GM18907 (cell line): Measurements from ENCODE around the gene AKT2.

Experiments
- ATAC-seq: cut with Tn5 transposase; IDR thresholded peaks from one replicate; pipeline ENCODE4 v1.9.1; 2021; ENCODE audit warnings: mild to moderate bottlenecking, moderate library complexity; ENCODE audit not compliant: unreplicated experiment

Gene AKT2

GRCh38 chr19:40274585-40275544, 10.3 kb downstream of the AKT2 start:
- ATAC-seq: no peak

DNA sequence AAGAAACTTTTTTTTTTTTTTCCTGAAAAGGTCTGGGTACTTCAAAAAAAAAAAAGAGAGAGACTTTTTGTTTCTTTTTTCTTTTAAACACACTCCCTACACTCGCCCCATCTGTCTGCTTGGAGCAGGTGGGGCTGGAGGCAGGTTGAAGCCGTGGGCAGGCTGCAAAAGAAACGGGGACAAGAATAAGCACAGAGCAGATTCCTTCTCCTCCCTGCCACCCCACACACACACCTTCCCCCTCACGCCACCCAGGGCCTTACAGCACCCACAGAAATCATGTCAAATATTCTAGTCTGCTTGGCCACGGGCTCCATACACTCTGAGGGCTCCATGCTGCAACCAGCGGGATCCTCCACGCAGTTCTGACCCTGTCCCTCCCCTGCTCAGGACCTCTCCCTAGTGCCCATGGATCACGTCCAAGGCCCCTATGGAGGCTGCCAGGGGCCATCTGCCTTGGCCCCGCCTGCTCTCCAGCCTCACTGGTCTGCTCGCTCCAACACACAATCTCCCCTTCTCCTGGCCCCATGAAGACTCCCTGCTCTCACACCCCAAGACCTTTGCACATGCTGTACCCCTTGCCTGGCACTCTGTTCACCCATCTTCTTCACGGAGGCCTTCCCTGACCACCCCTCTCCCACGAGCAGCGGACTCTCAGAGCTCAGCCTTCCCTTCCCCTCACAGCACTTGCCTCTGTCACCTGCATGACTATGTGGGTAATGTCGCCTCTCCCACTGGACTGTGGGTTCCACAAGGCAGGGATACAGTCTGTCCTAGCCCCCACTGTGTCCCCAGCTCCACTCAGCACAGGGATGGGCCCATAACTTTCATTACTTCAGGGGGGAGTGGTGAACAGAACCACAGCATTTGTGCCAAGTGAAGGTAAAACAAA, 11.4 kb downstream of the AKT2 start:
- no peak for ATAC-seq

DNA sequence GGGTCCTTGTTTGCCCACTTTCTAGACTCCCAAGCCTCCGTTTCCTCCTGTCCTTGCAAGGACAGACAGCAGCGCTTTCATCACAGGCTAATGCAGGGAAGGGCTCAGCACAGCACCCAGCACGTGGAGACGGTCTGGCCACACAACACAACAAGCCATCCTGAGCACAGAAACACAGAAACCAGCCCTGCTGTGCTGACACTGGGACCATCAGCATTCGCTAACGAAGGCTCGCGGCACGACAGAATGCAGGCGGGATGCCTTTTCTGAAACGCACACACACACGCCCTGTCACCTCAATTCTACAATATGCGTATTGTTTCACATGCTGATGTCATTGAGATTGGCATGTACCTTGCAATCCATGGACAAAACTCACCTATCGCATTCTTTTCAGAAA, 12.9 kb downstream of the AKT2 start:
- no peak for ATAC-seq

GRCh38 chr19:40271706-40272105, 13.4 kb downstream of the AKT2 start:
- no peak for ATAC-seq

DNA sequence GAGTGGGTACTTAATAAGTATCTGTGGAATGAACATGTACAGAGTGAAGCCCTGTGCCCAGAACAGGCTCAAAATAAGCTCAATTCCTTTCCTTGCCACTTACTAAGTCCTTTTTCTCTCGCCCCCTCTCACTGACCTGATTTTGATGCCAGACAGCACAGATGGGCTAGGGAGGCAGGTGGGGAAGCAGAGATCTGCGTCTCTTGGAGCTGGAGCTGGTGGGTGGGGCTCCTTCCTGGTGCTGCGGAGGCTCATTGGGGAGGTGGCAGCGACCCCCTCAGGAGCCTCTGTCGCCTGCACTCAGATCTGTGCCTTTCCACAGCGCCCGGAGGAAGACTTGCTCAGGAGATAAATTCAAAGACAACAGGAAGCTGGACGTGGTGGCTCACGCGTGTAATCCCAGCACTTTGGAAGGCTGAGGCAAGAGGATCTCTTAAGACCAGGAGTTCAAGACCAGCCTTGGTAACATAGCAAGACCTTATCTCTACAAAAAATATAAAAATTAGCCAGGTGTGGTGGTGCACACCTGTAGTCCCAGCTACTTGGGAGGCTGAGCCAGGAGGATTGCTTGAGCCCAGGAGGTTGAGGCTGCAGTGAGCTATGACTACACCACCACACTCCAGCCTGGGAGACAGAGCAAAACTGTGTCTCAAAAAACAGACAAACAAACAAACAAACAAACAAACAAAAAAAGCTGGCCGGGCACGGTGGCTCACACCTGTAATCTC, 14.6 kb downstream of the AKT2 start:
- ATAC-seq: no peak

DNA sequence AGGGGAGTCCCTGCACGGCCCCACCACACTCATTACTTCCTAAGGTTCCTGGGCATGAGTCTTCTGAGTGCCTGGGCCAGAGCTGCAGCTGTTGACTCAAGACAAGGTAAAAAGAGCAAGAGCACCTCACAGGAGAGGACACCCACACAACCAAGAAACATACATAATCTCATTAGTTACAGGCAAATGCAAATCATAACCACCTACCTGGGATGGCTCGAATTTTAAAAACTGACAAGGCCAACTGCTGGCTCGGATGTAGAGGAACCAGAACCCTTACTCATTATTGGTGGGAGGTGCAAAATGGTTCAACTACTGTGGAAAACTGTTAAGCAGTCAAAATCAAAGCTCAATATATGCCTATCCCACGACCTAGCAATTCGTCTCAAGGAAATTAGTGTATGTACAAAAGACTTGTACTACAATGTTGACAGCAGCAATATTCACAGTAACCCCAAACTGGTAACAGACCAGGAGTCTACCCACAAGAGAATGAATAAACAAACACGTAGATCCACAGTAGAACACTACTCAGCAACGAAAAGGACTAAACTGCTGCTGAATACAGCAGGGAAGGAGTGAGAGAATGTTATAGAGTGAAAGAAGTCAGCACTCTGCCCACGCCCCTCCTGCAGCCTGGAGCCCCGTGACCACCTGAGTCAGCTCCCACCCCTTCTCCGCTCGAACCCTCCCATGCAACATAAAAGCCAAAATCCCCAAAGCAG, 15.8 kb downstream of the AKT2 start:
- ATAC-seq: no peak

- ATAC-seq: no peak
Observed at GRCh38 chr19:40267601-40267997, 17.5 kb downstream of the AKT2 start.

- no peak for ATAC-seq
Observed at GRCh38 chr19:40266912-40267600, 18.1 kb downstream of the AKT2 start.

DNA sequence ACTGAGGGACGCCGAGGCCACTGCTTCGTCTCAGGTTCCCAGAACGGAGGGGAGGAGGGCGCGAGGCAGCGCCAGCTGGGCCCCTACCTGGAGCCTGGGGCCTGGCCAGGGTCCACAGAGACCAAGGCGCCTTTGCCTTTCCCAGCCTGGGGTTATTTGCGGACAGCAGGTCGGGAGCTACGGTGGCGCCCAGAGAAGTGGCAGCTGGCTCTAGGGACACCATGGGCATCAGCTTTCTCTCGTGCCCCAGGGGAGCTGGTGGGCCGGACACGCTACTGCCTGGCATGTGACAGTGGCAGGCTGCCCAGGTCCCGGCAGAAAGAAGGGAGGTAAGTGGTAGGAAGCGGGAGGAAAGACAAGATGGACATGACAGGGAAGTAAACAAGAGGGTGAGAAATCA, 19.0 kb downstream of the AKT2 start:
- ATAC-seq: no peak

DNA sequence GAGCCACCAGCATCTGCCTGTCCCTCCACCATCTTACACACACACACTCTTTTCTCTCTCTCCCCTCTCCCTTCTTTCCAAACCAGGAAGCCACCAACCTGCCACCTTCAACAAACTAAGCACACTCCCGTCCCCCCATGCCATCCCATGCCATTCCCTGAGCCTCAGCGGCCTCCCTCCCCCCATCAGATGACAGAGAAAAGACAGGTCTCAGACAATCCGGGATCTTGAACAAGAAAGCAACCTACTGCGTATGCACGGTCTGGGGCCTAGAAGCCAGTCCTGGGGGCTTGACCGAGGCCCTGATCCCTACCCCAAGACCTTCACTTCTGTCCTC, 19.4 kb downstream of the AKT2 start:
- no peak for ATAC-seq

- no peak for ATAC-seq
Observed at GRCh38 chr19:40265055-40265762, 19.9 kb downstream of the AKT2 start.

DNA sequence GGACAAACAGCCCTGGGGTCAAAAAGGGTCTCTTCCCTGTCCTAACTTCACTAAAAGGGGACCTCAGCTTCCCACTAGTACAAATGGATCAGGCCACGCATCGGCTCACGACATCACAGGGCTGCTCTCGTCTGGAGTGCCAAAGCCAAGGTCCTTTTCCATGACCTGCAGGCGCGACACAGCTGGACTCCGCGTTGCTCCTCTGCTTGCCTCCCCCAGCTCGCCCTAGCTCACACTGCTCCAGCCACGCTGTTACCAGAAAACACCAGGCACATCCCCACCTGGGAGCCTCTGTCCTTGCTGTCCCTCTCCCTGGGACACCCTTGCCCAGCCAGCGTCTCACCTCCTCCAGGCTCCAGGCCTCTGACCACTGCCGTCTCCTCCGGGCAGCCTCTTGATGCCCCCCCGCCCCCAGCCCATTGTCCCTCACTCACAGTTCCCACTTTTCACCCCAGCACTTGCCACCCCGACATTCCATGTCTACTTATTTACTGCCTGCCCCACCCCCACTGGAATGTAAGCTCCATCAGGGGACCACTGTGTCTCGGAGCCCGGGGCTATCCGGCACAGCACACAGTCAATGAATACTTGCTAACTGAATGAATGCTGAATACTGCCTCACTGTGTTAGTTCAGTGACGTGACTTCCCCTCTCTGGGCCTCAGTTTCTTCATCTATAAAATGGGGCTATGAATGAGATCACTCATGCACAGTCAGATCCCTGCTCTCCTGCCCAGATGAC, 20.7 kb downstream of the AKT2 start:
- no peak for ATAC-seq

DNA sequence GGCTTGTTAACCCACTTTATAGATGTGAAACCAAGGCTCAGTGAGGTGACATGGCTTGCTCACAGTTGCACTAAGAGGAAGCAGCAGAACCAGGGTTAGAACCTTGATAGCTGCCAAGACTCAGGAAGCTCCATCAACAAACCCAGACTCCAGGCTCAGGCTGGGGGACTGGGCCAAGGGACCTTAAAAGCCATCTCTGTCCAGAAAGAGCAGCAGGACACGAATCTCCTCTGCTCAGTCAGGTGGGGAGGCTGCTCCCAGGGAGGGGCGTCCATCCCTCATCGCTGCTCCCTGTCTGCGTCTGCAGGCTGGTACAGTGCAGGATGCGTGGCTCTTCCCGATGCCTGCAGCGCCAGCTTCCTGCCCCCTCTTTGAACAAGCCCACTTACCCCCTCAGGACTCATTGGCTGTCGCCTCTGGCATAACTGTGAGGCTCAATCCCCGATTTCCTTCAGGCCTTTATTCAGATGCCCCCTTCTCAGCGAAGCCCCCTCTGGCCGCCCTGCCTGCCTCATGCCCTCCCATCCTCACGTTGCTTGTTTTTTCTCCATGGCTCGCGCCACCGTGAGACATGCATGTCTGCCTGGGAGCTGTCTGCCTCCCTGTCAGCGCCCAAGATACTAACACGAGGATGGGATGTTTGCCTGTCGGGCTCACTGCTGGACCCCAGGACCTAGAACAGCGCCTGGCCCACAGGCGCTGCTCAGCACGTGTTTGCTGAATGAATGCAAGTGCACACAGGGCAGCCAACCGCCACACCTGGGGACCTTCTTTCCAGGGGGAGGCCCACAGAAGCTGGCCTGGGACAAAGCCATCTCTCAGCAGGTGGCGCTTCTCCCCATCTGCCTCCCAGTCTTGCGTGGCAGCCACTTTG, 21.5 kb downstream of the AKT2 start:
- ATAC-seq: no peak

GRCh38 chr19:40262422-40262821, 22.7 kb downstream of the AKT2 start:
- no peak for ATAC-seq

- no peak for ATAC-seq
Observed at GRCh38 chr19:40261631-40262030, 23.5 kb downstream of the AKT2 start.

GRCh38 chr19:40257096-40257517, 28.0 kb downstream of the AKT2 start:
- no peak for ATAC-seq

DNA sequence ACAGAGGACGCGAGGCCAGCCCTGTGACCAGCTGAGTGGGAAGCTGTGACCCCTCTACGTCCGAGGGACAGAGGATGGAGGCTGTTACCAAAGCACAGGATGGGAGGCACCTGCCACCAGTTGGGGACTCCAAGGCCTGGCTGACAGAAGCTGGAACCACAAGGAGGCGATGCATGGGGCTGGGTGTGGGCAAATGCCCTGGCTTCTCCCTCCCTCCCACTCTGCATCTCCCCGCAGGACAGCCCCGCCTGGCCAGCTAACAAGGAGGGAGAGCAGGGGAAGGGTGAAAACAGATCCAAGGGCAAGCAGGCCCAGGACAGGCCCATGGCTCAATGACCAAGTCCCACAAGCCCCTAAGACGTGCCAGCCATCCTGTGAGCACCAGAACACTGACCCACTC, 28.6 kb downstream of the AKT2 start:
- ATAC-seq: no peak
